GM12892 (cell line): ENCODE data around the gene TCF12.

ENCODE experiments used
- DNase-seq: peaks from one replicate; pipeline ENCODE4 v3.0.0; 2011; ENCODE audit not compliant: insufficient read length
- FAIRE-seq: peaks from 2 replicates; lab custom pipeline; 2011; peaks lifted over from hg19 to GRCh38; lab: Jason Lieb, UNC
- POLR2A ChIP-seq: IDR thresholded peaks from 2 replicates; pipeline ENCODE4 v1.6.1; 2011; ENCODE audit warnings: low read depth, low read length, control low read depth
- POLR2AphosphoS5 ChIP-seq: IDR thresholded peaks from 2 replicates; pipeline ENCODE4 v1.6.1; 2011; ENCODE audit warnings: low read depth, low read length, control low read depth
- TAF1 ChIP-seq: IDR thresholded peaks from 2 replicates; pipeline ENCODE4 v1.6.1; 2011; ENCODE audit warnings: low read depth, mild to moderate bottlenecking, control low read depth, low read length, borderline replicate concordance

Gene TCF12

GRCh38 chr15:57025264-57025926, 107.0 kb downstream of the TCF12 start:
- FAIRE-seq (no peak), DNase-seq (no peak)
- TF ChIP-seq POLR2AphosphoS5 (no peak), TAF1 (no peak), POLR2A (no peak)

- TF ChIP-seq TAF1 (no peak), POLR2A (no peak), POLR2AphosphoS5 (no peak)
- no peak for DNase-seq
- FAIRE-seq = no peak
These were observed 107.7 kb downstream of the TCF12 start for GRCh38 chr15:57026016-57026592.

- FAIRE-seq (no peak), DNase-seq (no peak)
- TF ChIP-seq POLR2A (no peak), TAF1 (no peak), POLR2AphosphoS5 (no peak)
These were observed 109.2 kb downstream of the TCF12 start for GRCh38 chr15:57027596-57027995.

- no peak for TF ChIP-seq TAF1
- TF ChIP-seq POLR2AphosphoS5 = no peak
- no peak for TF ChIP-seq POLR2A
- FAIRE-seq = no peak
- DNase-seq = no peak
These were observed 109.7 kb downstream of the TCF12 start for GRCh38 chr15:57028176-57028575.

- DNase-seq (no peak), FAIRE-seq (no peak)
- no peak for TF ChIP-seq TAF1
- TF ChIP-seq POLR2A = no peak
These were observed 111.6 kb downstream of the TCF12 start for GRCh38 chr15:57030011-57030410.

- TF ChIP-seq POLR2A (no peak), TAF1 (no peak), POLR2AphosphoS5 (no peak)
- FAIRE-seq (no peak), DNase-seq (no peak)
These were observed 112.6 kb downstream of the TCF12 start for GRCh38 chr15:57031082-57031481.

GRCh38 chr15:57031605-57032004, 113.2 kb downstream of the TCF12 start:
- DNase-seq (no peak), FAIRE-seq (no peak)
- TF ChIP-seq POLR2A (no peak), TAF1 (no peak), POLR2AphosphoS5 (no peak)

- FAIRE-seq = no peak
These were observed 113.9 kb downstream of the TCF12 start for GRCh38 chr15:57032338-57032737.

GRCh38 chr15:57033715-57034439, 115.4 kb downstream of the TCF12 start:
- DNase-seq (no peak), FAIRE-seq (no peak)
- TF ChIP-seq POLR2AphosphoS5 = no peak
- TF ChIP-seq TAF1 = no peak
- no peak for TF ChIP-seq POLR2A

More at GRCh38 chr15:57032338-57032737, 113.9 kb downstream of the TCF12 start:
- DNase-seq = no peak
- no peak for TF ChIP-seq TAF1
- TF ChIP-seq POLR2A = no peak
- no peak for TF ChIP-seq POLR2AphosphoS5

GRCh38 chr15:57034613-57035012, 116.2 kb downstream of the TCF12 start:
- no peak for TF ChIP-seq TAF1
- TF ChIP-seq POLR2A = no peak
- no peak for TF ChIP-seq POLR2AphosphoS5
- no peak for DNase-seq
- FAIRE-seq = no peak

GRCh38 chr15:57035664-57036063, 117.2 kb downstream of the TCF12 start:
- TF ChIP-seq POLR2AphosphoS5 (no peak), TAF1 (no peak), POLR2A (no peak)
- DNase-seq (no peak), FAIRE-seq (no peak)
